Esophagus squamous epithelium (tissue), 4 donors: Measurements from ENCODE around the gene RAB33B.

Experiments used
- CTCF ChIP-seq, 6 experiments: fragments of 450-650 bp in 4 of 6; fragments of 200-600 bp in 2 of 6; sonication (generic) in 2 of 6; IDR thresholded peaks; one replicate each; pipeline ENCODE4 v1.5.1; 2016 to 2019; ENCODE audit warnings: antibody characterized with exemption in 6 of 6, mild to moderate bottlenecking in 4 of 6, moderate library complexity in 4 of 6
- POLR2A ChIP-seq, 4 donors: fragments of 450-650 bp; IDR thresholded peaks; one replicate each; pipeline ENCODE4 v1.6.1; 2017; ENCODE audit warnings: antibody characterized with exemption in 4 of 4, mild to moderate bottlenecking in 4 of 4, moderate library complexity in 3 of 4

GRCh38 chr4:139515531-139515958 is 61.6 kb downstream of the RAB33B start:
- no peak for TF ChIP-seq CTCF (IDR thresholded peaks at IDR 0.05)
- no peak for TF ChIP-seq POLR2A (IDR thresholded peaks at IDR 0.05)
